Vagina (tissue), 2 donors: ENCODE results near the gene CLNS1A. TPM values are rescaled to one million over a fixed set of nuclear protein-coding genes. Genes with fewer than 3 reads are reported as not detected.
A peak's percentile ranks its signal among the peaks of the same experiment; 100 is the strongest.

Experiments used
- DNase-seq, 2 donors: peaks; one replicate each; pipeline ENCODE4 v3.0.0-alpha.2; 2017; ENCODE audit errors: extremely low spot score in 2 of 2
- H3K27ac ChIP-seq: fragments of 200-600 bp; sonication (generic); one replicate; pipeline ENCODE4 v1.5.1; 2019
- H3K27me3 ChIP-seq: fragments of 200-600 bp; sonication (generic); one replicate; pipeline ENCODE4 v1.5.1; 2019
- H3K36me3 ChIP-seq, 2 donors: fragments of 200-600 bp; sonication (generic); one replicate each; pipeline ENCODE4 v1.5.1; 2017 to 2019
- H3K4me1 ChIP-seq: fragments of 200-600 bp; sonication (generic); one replicate; pipeline ENCODE4 v1.5.1; 2019
- H3K4me3 ChIP-seq, 2 donors: fragments of 200-600 bp; sonication (generic); 1 replicate in 1 of 2; 2 replicates in 1 of 2; pipeline ENCODE4 v1.5.1; 2016 to 2019
- H3K9me3 ChIP-seq: fragments of 200-600 bp; sonication (generic); one replicate; pipeline ENCODE4 v1.5.1; 2019
- CTCF ChIP-seq, 3 experiments: fragments of 450-650 bp in 2 of 3; fragments of 200-600 bp in 1 of 3; sonication (generic) in 1 of 3; IDR thresholded peaks; one replicate each; pipeline ENCODE4 v1.5.1; 2017 to 2019; ENCODE audit warnings: antibody characterized with exemption in 3 of 3, mild to moderate bottlenecking in 2 of 3, moderate library complexity in 2 of 3
- POLR2A ChIP-seq, 2 donors: fragments of 450-650 bp; IDR thresholded peaks; one replicate each; pipeline ENCODE4 v1.6.1; 2017; ENCODE audit warnings: antibody characterized with exemption in 2 of 2, mild to moderate bottlenecking in 2 of 2, moderate library complexity in 2 of 2
- POLR2AphosphoS5 ChIP-seq, 2 donors: sonication (generic); formaldehyde crosslinking; IDR thresholded peaks; one replicate each; pipeline ENCODE4 v1.9.0; 2017; ENCODE audit warnings: antibody characterized with exemption in 2 of 2, mild to moderate bottlenecking in 2 of 2, low read depth in 1 of 2; ENCODE audit not compliant: insufficient read depth in 1 of 2
- intact Hi-C: fragments of 100-400 bp; cut with DNase I; formaldehyde crosslinking; loops from one replicate; pipeline ENCODE4 v1.15.1; 2023
- total RNA-seq: library from RNA; depleted of rRNA; stranded (reverse); fragments of >200 nt; gene quantifications from one replicate; pipeline ENCODE4 v1.2.3, GENCODE V29; 2016

Gene CLNS1A, protein sequence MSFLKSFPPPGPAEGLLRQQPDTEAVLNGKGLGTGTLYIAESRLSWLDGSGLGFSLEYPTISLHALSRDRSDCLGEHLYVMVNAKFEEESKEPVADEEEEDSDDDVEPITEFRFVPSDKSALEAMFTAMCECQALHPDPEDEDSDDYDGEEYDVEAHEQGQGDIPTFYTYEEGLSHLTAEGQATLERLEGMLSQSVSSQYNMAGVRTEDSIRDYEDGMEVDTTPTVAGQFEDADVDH
- 67.0 TPM for total RNA-seq

GRCh38 chr11:77637345-77638165 lies at the start of gene CLNS1A:
TSS of gene CLNS1A (minus strand) at chr11:77637794. CDS start at chr11:77637714, 80 bp downstream.
- TF ChIP-seq POLR2A (IDR thresholded peaks at IDR 0.05) (peak in 1 of 2 donors; percentile 37), POLR2AphosphoS5 (IDR thresholded peaks at IDR 0.05; ENCODE audit: insufficient read depth in 1 of 2, low read depth in 1 of 2) (peak; percentile 82 to 89), CTCF (IDR thresholded peaks at IDR 0.05) (no peak)
- DNase-seq, result peak in 1 of 2 donors; percentile 89
- peak within 1 kb of the TSS; percentile 74 for H3K27ac ChIP-seq
- intact Hi-C loops, result no loop called here
- H3K9me3 ChIP-seq, result no peaks in the 10 kb centered on the region
- H3K4me1 ChIP-seq, result peaks cover 29% of the 10 kb centered on the region
- H3K27me3 ChIP-seq, result no peaks in the 10 kb centered on the region
- H3K4me3 ChIP-seq, result peak within 1 kb of the TSS; percentile 77 to 91
- no peaks in the 10 kb centered on the region for H3K36me3 ChIP-seq

DNA sequence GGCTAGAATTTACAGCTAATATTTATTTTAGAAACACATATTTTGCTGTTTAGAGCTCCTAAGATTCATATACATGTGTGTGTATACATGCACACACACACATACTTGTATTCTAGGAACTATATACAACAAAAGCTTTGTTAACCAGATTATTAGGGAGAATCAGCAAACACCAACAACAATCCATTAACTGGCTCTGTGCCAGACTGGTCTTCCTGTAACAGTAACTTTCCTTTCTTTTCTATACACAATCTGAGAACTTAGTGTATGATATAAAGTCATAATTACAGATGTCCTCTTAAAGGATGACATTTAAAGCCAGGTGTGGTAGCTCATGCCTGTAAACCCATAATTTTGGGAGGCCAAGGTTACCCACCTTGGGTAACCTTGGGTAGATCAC lies 49.5 kb upstream of the CLNS1A start:
- Histone ChIP-seq H3K27me3 (no peaks in the 10 kb centered on the region), H3K4me1 (no peaks in the 10 kb centered on the region), H3K9me3 (no peaks in the 10 kb centered on the region), H3K4me3 (no peak overlapping the region), H3K36me3 (peaks cover 0 to 65% of the 10 kb centered on the region in 2 donors), H3K27ac (no peak overlapping the region)
- intact Hi-C loops, result no loop called here
- TF ChIP-seq POLR2AphosphoS5 (IDR thresholded peaks at IDR 0.05; ENCODE audit: insufficient read depth in 1 of 2, low read depth in 1 of 2) (no peak), POLR2A (IDR thresholded peaks at IDR 0.05) (no peak), CTCF (IDR thresholded peaks at IDR 0.05) (no peak)
- no peak for DNase-seq

DNA sequence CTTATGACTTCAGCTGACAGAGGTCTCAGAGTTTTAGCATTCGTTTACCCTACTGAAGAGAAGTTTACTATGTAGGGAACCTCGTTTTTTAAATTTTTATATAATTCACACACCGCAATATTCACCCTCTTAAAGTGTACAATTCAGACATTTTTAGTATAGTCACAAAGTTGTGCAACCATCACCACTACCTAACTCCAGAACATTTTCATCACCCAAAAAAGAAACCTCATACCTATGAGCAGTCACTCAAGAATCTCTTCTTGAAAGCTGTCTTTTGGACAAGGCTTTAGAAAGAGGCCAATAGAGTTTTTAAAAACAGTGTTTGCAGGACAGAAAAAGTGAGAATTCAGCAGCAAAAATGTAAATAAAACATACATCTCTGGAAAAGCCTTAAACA lies 39.5 kb upstream of the CLNS1A start:
- H3K9me3 ChIP-seq, result no peaks in the 10 kb centered on the region
- H3K27ac ChIP-seq, result no peak overlapping the region
- H3K4me1 ChIP-seq, result no peaks in the 10 kb centered on the region
- no peak overlapping the region for H3K4me3 ChIP-seq
- no peaks in the 10 kb centered on the region for H3K27me3 ChIP-seq
- TF ChIP-seq POLR2AphosphoS5 (IDR thresholded peaks at IDR 0.05; ENCODE audit: insufficient read depth in 1 of 2, low read depth in 1 of 2) (no peak), POLR2A (IDR thresholded peaks at IDR 0.05) (no peak), CTCF (IDR thresholded peaks at IDR 0.05) (no peak)
- intact Hi-C loops, result no loop called here
- no peak for DNase-seq
- H3K36me3 ChIP-seq, result peaks cover 2 to 52% of the 10 kb centered on the region in 2 donors

- Histone ChIP-seq H3K4me1 (no peaks in the 10 kb centered on the region), H3K27ac (peak overlapping the region; percentile 33), H3K4me3 (no peak overlapping the region), H3K9me3 (no peaks in the 10 kb centered on the region), H3K27me3 (no peaks in the 10 kb centered on the region), H3K36me3 (peaks cover 0 to 73% of the 10 kb centered on the region in 2 donors)
- TF ChIP-seq CTCF (IDR thresholded peaks at IDR 0.05) (no peak), POLR2AphosphoS5 (IDR thresholded peaks at IDR 0.05; ENCODE audit: insufficient read depth in 1 of 2, low read depth in 1 of 2) (no peak), POLR2A (IDR thresholded peaks at IDR 0.05) (no peak)
- intact Hi-C loops, result no loop called here
- no peak for DNase-seq
Measured at GRCh38 chr11:77672264-77672663, 34.7 kb upstream of the CLNS1A start.
